HG02623 (cell line): ENCODE data around the gene PMIS2.

ENCODE experiments used
- ATAC-seq: cut with Tn5 transposase; IDR thresholded peaks from one replicate; pipeline ENCODE4 v1.9.1; 2021; ENCODE audit warnings: moderate library complexity; ENCODE audit not compliant: unreplicated experiment

PMIS2 gene

DNA sequence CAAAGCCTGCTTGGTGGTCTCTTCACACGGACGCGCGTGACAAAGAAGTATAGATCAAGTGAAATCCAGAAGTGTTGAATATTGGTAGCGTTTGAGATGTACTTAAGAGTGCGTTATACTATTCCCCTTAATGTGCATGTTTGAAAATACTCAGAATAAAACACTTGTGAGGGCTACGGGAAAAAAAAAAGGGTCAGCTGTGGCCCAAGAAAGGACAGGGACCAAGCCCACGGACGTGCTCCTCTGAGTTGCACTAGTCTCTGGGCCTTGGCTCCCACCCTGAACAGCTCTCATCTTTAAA, 42.2 kb downstream of the PMIS2 start:
- no peak for ATAC-seq

DNA sequence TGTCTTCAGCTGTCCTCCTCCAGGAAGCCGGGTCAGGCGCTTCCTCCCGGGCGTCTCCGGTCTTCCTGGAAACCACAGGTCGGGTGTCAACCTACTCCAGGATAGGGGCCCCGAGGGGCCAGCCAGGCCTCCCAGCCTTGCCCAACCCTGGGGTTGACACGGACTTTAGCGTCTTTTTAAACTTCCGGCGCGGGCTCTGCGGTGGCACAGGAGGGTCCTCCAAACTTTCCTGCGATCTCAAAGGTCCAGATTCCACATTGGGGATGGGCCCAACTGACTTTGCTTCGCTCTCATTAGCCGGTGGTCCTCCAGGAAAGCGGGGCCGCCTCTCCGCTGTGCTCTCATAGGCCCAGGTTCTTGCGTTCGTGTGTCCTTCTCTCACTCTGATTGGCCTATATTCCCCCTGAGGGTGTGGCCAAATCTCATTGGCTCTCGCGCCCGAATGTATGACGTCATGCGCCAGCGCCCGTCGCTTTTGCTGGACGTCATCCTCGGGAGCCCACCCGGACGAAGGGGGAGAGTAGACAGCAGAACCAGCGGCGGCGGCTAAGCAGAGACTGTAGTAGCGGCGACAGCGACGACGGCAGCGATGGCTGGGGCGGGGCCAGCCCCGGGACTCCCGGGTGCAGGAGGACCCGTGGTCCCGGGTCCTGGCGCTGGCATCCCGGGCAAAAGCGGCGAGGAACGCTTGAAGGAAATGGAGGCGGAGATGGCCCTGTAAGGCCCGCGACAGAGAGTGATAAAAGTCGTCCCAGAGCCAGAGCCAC, 42.8 kb downstream of the PMIS2 start, which contains the start of gene RBM42:
TSS of gene RBM42 (plus strand) at position 472 of the 767 bp plus-strand sequence. CDS start at position 590, 118 bp downstream.
- peak; percentile 93 for ATAC-seq

DNA sequence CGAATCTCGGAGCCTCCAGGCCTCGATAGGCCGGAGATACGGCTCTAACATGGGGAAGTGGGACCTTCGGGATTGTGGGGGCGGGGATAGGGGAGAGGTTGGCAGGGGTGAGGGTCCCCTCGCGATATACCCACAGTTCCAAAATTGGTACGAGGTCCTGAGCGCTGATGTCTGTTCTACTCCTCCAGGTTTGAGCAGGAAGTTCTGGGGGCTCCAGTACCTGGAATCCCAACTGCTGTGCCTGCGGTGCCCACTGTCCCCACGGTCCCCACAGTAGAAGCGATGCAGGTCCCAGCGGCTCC, 43.3 kb downstream of the PMIS2 start:
- ATAC-seq: no peak

DNA sequence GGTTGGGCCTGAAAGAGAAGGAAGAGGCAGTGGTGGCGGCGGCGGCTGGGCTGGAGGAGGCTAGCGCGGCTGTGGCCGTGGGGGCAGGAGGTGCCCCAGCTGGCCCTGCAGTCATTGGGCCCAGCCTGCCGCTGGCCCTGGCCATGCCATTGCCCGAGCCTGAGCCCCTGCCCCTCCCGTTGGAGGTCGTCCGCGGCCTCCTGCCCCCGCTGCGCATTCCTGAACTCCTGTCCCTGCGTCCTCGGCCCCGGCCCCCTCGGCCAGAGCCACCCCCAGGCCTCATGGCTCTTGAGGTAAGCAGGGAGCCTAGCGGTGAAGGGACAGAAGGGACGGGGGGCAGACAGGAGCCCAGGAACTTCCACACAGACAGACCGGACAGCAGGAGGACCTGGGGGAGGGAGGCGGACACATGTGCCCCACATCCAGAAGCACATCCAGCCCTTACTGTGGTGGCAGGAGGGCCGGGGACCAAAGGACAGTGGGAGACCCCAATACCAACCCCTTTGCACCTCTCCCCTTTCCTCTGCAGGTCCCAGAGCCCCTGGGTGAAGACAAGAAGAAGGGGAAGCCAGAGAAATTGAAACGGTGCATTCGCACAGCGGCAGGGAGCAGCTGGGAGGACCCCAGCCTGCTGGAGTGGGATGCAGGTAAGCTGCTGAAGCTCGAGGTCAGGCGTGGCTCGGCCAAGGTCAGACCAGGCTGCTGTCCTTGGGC, 47.9 kb downstream of the PMIS2 start:
- ATAC-seq: no peak

DNA sequence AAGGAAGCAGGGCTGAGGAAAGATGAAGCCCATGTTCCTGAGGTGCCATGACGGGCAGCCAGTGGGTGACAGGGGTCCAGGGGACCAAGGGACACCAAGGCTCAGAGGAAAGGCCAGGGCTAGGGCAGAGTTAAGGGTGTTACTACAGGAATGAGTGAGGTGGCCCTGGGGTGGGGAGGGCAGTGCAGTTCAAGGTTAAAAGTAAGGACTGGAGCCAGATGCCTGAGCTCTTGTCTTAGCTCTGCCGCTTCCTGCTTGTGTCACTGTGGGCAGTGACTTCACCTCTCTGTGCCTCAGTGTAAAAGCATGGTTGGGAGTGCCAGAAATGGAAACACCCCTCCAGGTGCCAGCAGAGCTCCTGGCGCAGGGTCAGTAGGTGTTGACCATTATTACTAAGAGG, 50.7 kb downstream of the PMIS2 start:
- ATAC-seq: no peak
